ENCODE measurements around the gene KLHL33.

GRCh38 chr14:20458031-20458789, 22.2 kb upstream of the KLHL33 start:
- TF ChIP-seq EZH2 (IDR thresholded peaks at IDR 0.05; ENCODE audit: borderline replicate concordance, low read depth, low read length, severe bottlenecking), result no peak
- TF ChIP-seq MYC (IDR thresholded peaks at IDR 0.05; ENCODE audit: low read depth, low read length), result no peak
- no peak for TF ChIP-seq CTCF (IDR thresholded peaks at IDR 0.05; ENCODE audit: extremely low read depth in 1 of 2, insufficient read depth in 1 of 2, low read depth in 1 of 2, low read length in 2 of 2)
- peak; percentile 2 for TF ChIP-seq POLR2AphosphoS5 (IDR thresholded peaks at IDR 0.05; ENCODE audit: insufficient read depth, low read depth, low read length)
- TF ChIP-seq POLR2A (IDR thresholded peaks at IDR 0.05; ENCODE audit: low read depth, low read length), result no peak
- TF ChIP-seq JUN (IDR thresholded peaks at IDR 0.05; ENCODE audit: borderline replicate concordance, insufficient read depth, insufficient read length, low read depth), result no peak
